ENCODE measurements around the gene SOAT1.
"Not testable (repeated sequence)": the region's sequence is repeated elsewhere in the genome, so short reads cannot be mapped to it uniquely, and the experiment has no call there.

SOAT1 gene

DNA sequence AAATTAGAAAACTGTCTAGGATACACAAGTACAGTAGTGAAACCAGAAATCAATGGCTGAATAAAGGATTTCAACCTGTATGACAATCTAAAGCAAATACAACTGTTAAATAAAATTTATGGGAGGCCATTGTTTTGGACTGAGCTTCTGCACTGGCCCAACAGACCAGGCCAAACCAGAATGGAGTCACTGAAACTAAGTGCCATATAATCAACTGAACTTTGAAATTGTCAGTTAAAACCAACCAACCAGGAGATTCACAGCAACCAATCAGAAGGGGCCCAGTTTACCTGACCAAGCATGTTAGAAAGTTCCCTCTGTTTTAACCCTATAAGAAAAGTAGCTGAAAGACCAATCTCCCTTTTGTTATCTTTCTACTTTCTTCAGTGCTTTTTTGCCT lies 30.5 kb upstream of the SOAT1 start:
- no peak for DNase-seq (ENCODE audit: low spot score)

GRCh38 chr1:179264507-179264906 lies 29.1 kb upstream of the SOAT1 start:
- TF ChIP-seq, protein P1, sequence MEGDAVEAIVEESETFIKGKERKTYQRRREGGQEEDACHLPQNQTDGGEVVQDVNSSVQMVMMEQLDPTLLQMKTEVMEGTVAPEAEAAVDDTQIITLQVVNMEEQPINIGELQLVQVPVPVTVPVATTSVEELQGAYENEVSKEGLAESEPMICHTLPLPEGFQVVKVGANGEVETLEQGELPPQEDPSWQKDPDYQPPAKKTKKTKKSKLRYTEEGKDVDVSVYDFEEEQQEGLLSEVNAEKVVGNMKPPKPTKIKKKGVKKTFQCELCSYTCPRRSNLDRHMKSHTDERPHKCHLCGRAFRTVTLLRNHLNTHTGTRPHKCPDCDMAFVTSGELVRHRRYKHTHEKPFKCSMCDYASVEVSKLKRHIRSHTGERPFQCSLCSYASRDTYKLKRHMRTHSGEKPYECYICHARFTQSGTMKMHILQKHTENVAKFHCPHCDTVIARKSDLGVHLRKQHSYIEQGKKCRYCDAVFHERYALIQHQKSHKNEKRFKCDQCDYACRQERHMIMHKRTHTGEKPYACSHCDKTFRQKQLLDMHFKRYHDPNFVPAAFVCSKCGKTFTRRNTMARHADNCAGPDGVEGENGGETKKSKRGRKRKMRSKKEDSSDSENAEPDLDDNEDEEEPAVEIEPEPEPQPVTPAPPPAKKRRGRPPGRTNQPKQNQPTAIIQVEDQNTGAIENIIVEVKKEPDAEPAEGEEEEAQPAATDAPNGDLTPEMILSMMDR (IDR thresholded peaks at IDR 0.05; ENCODE audit: extremely low read depth, missing control alignments) = no peak
- no peak for DNase-seq (ENCODE audit: low spot score)

More for the DNA sequence above, 30.5 kb upstream of the SOAT1 start:
- TF ChIP-seq, protein P1 (IDR thresholded peaks at IDR 0.05; ENCODE audit: extremely low read depth, missing control alignments) = no peak

DNA sequence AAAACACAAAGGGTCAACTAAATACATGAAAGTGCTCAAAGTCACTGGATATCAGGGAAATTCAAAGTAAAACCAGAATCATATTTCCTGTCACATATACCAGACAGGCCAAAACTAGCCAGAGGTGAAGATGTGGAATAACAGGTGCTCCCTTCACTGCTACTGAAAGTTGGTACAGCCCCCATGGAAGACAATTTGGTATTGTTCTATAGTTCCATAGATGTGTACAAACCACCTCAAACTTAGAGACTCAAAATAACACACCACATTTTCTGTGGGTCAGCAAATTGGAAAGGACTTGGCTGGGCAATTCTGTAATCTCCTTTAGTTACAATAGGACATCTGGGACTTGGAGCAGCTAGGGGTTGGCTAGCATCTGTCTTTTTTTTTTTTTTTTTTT lies 24.5 kb upstream of the SOAT1 start:
- no peak for DNase-seq (ENCODE audit: low spot score)
- TF ChIP-seq, protein P1 (IDR thresholded peaks at IDR 0.05; ENCODE audit: extremely low read depth, missing control alignments) = no peak

GRCh38 chr1:179274424-179274823 lies 19.2 kb upstream of the SOAT1 start:
- not testable (repeated sequence) for DNase-seq (ENCODE audit: low spot score)

DNA sequence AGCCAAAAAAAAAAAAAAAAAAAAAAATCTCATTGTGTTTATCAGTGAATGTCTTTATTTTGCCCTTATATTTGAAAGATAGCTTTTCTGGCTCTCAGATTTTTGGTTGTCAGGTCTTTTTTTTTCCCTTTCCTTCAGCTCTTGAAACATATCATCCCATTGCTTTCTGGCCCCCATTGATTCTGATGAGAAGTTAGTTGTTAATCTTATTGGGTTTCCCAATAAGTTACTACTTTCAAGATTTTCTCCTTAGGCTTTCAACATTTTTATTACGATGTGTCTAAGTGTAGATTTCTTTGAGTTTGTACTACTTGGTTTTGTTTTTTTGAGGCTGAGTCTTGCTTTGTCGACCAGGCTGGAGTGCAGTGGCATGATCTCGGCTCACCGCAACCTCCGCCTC lies 14.7 kb upstream of the SOAT1 start:
- no peak for DNase-seq (ENCODE audit: low spot score)
- TF ChIP-seq, protein P1 (IDR thresholded peaks at IDR 0.05; ENCODE audit: extremely low read depth, missing control alignments) = no peak

DNA sequence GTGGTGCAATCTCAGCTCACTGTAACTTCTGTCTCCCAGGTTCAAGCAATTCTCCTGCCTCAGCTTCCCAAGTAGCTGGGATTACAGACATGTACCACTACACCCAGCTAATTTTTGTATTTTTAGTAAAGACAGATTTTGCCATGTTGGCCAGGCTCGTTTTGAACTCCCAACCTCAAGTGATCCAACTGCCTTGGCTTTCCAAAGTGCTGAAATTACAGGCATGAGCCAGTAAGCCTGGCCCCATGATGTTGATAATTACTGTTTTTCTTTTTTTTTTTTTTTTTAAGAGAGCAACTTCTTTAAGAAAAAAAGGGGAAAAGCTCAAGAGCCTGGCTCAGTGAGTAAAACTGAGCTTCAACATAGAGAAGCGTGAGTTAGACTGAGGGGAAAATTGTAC lies 9.6 kb upstream of the SOAT1 start:
- TF ChIP-seq, protein P1 (IDR thresholded peaks at IDR 0.05; ENCODE audit: extremely low read depth, missing control alignments) = no peak
- DNase-seq (ENCODE audit: low spot score) = no peak

DNA sequence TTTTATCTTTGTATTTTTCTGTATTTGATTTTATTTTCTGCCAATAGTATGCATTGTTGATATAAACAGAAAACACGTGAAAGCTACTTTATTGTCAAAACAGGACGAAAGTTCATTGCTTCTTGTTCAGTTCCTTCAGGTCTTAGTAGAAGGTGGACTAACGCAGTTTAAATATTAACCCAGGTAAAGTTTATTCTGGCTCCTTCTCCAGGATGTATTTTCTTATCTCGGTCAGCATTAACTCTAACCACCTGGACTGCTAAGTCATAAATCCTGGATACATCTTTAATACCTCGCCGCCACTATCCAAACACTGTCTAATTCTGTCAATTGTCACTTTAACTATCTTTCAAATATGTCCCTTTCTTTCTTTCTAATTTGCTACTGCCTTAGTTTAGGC lies 5.7 kb upstream of the SOAT1 start:
- DNase-seq (ENCODE audit: low spot score) = no peak
- TF ChIP-seq, protein P1 (IDR thresholded peaks at IDR 0.05; ENCODE audit: extremely low read depth, missing control alignments) = no peak

DNA sequence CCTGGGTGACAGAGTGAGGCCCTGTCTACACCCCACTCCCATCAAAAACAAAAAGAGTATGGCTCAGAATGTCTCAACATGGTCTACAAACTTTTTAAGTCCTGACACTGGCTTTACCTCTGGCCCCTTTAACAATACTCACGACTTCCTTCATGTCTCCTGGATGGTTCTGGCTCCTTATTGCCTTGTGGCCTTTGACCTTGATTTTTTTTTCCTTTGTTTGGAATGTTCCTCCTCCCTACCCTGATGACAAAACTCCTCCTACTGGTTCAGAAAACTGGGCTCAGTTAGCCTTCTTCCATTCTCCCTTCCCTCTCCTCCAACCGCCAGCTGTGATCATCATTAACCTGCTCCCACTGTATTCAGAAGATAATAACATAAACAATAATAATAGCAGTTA lies 4.6 kb upstream of the SOAT1 start:
- TF ChIP-seq, protein P1 (IDR thresholded peaks at IDR 0.05; ENCODE audit: extremely low read depth, missing control alignments) = no peak
- no peak for DNase-seq (ENCODE audit: low spot score)
